AG04450 (cell line): Measurements from ENCODE around the gene MTMR3. TPM values are rescaled to one million over a fixed set of nuclear protein-coding genes. Genes with fewer than 3 reads are reported as not detected.

ENCODE experiments used
- CTCF ChIA-PET: fragments of 300-600, 350-600 bp; formaldehyde crosslinking; extraction: SDS; loops from one replicate; lab custom pipeline; 2022; ENCODE audit warnings: antibody characterized with exemption, inconsistent platforms; lab: Charles Lee
- POLR2A ChIA-PET: fragments of 350-600 bp; formaldehyde crosslinking; extraction: SDS; loops from one replicate; lab custom pipeline; 2021; ENCODE audit warnings: antibody characterized with exemption, inconsistent platforms; lab: Yijun Ruan, JAX
- DNase-seq: peaks from one replicate; pipeline ENCODE4 v3.0.0-alpha.2; 2011; ENCODE audit warnings: low read depth, low spot score
- H3K27ac ChIP-seq: one replicate; pipeline ENCODE4 v1.5.1; 2012; ENCODE audit warnings: low read depth, low read length, control low read depth
- H3K27me3 ChIP-seq: one replicate; pipeline ENCODE4 v1.6.0; 2012; ENCODE audit warnings: low read length; ENCODE audit not compliant: control insufficient read depth, insufficient read depth
- H3K4me3 ChIP-seq: 2 replicates; pipeline ENCODE4 v1.5.1; 2011; ENCODE audit warnings: mild to moderate bottlenecking, low read depth, low read length, control low read depth
- H3K9me3 ChIP-seq: 2 replicates; pipeline ENCODE4 v1.5.1; 2012; ENCODE audit warnings: low read length; ENCODE audit not compliant: control insufficient read depth, insufficient read depth
- CTCF ChIP-seq: IDR thresholded peaks from 2 replicates; pipeline ENCODE4 v1.5.1; 2011; ENCODE audit warnings: low read depth, low read length, control low read depth, inconsistent platforms
- polyA plus RNA-seq: library from polyadenylated mRNA; depleted of rRNA; stranded (reverse); fragments of >200 nt; gene quantifications from 2 replicates; pipeline ENCODE4 v1.2.3, GENCODE V29; 2011; rRNA removed
- small RNA-seq: library from RNA; depleted of rRNA; stranded (forward); fragments of <200 nt; gene quantifications from one replicate; pipeline ENCODE3, GENCODE V24; 2012; ENCODE audit warnings: low read depth; ENCODE audit not compliant: insufficient read length

MTMR3 gene
- polyA plus RNA-seq, 1 experiment = 27.8 TPM

GRCh38 chr22:30074994-30075393 is 192.0 kb downstream of the MTMR3 start:
- Histone ChIP-seq H3K9me3 (peaks cover 4% of the 10 kb centered on the region; the same call in 1 of the 2 replicates), H3K27ac (no peak overlapping the region), H3K27me3 (peaks cover 18% of the 10 kb centered on the region), H3K4me3 (no peak overlapping the region)
- no peak for TF ChIP-seq CTCF
- ChIA-PET CTCF (interaction anchor here (1.4 kb wide), 1 partner anchor 385 kb away, joined by 3 read pairs; no protein-coding TSS in a partner anchor), POLR2A (no interaction called here)
- DNase-seq = no peak

DNA sequence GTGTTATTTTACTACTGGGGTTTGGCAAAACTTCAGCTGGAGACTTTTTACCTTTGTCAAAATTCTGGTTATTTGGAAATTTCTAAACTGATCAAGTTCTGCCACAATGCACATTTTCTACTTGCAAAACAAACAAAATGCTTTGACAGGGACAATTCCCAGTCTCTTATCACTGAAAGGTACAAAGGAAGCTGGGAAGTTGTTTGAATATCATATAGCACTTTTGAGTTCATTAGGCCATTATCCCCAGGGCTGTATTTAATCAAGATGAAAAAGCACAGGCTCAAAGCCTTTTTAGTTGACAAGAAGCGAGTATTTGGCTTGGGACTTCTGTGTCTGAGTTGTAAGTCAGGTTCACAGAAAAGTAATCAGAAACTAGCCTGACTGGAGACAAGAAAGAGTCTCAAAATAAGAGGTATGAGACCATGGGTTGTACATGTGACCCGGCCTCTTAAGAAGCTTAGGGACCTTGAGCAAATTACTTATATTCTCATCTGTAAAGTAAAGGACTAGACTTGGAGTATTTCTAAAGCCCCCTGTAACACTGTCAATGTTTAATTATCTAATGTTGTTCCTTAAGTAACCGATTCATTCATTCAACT is 194.4 kb downstream of the MTMR3 start:
- no peak overlapping the region for H3K4me3 ChIP-seq
- ChIA-PET POLR2A (no interaction called here), CTCF (interaction anchor here (0.6 to 1.2 kb wide), 3 partner anchors 11 to 440 kb away, joined by 3 to 7 read pairs (median 3); no protein-coding TSS in a partner anchor)
- H3K27ac ChIP-seq = no peak overlapping the region
- no peak for DNase-seq
- peaks cover 8% of the 10 kb centered on the region; the same call in 1 of the 2 replicates for H3K9me3 ChIP-seq
- TF ChIP-seq CTCF = no peak
- H3K27me3 ChIP-seq = peaks cover 18% of the 10 kb centered on the region

DNA sequence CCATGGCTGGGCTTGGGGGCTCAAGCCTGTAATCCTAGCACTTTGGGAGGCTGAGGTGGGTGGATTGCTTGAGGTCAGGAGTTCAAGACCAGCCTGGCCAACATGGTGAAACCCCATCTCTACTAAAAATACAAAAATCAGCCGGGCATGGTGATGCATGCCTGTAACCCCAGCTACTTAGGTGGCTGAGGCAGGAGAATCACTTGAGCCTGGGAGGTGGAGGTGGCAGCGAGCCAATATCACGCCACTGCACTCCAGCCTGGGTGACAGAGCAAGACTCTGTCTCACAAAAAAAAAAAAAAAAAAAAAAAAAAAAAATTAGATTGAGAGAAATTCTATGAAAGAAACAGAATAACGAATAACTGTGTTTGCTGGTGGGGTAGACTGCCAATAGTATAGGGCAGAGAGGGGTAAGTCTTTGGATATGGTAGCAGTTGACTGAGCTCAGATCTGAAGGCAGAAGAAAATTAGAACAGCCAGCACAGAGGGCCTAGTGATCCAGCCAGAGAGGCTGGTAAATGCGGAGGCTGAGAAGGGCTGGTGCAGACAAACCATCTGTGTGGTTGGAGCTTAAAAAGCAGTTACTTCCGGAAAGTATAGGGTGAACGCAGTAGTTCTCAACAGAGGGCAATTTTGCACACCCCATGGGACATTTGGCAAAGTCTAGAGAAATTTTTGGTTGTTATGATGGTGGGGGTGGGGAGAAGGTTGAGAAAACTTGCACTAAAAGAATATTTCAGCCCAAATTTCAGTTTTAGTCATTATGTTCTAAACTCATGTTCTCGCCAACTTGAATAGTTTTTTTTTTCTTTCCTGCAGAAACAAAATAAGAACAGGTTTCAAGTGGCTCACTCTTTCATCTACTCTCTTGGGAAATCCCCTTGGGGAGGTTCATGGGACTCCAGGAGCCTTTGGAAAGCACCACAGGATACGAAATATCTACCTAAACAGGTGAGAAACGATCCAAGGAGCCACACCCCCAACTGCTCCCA is 195.6 kb downstream of the MTMR3 start:
- no peak for DNase-seq
- Histone ChIP-seq H3K27ac (no peak overlapping the region), H3K9me3 (peaks cover 8% of the 10 kb centered on the region; the same call in 1 of the 2 replicates), H3K27me3 (peaks cover 18% of the 10 kb centered on the region), H3K4me3 (no peak overlapping the region)
- TF ChIP-seq CTCF = no peak
- CTCF ChIA-PET = interaction anchor here (0.6 to 1.2 kb wide), 2 partner anchors 10 to 309 kb away, joined by 7 to 8 read pairs; no protein-coding TSS in a partner anchor
- POLR2A ChIA-PET = no interaction called here

DNA sequence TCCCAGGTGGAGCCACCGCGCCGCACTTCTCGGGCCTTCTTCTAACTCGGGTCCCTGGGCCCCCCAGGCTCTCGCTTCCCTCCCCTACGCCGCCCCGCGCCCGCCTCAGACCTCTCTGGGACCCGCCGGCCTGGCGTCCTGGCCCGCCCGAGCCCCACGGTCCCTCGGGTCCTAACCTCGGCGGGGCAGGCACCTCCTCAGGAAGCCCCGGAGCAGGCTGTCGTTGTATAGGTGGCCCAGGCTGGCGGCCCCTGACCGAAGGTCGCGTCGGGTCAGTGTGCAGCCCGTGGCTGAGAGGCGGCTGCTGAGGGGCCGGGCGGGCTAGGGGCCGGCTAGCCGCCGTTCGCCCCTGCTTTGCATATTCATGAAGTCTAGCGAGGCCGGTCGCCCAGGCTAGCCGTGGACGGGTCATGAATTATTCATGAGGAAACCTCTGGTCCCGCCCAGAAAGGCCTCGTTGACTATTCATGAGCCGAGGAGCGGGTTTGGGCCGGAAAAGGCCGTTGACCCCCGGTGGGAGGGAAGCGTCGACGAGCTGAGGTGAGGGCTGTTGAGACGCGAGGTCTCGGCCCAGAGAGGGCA is 197.1 kb downstream of the MTMR3 start, which contains the start of gene HORMAD2:
TSS of gene HORMAD2 (plus strand) at position 513 of the 582 bp plus-strand sequence. CDS start 13,489 bp downstream, outside the sequence.
- DNase-seq = no peak
- no peak within 1 kb of the TSS for H3K27ac ChIP-seq
- no peak for TF ChIP-seq CTCF
- no peak within 1 kb of the TSS for H3K4me3 ChIP-seq
- POLR2A ChIA-PET = no interaction called here
- H3K9me3 ChIP-seq = peaks cover 8% of the 10 kb centered on the region; the same call in 1 of the 2 replicates
- peaks cover 18% of the 10 kb centered on the region for H3K27me3 ChIP-seq
- CTCF ChIA-PET = no interaction called here

Small RNAs within 50 kb of the gene (small RNA-seq; reads per million reads assigned to genes)
- gene MIR6818 = not detected
- gene RNU6-331P = not detected

Other genes starting within 250 kb of the MTMR3 start
- gene CABP7, start 163.2 kb upstream of the MTMR3 start, polyA plus RNA-seq = 0.04 TPM in 1 of 2 replicates, not detected in the other
- 16.4 and 24.3 TPM in 2 replicates for gene ZMAT5, start 116.2 kb upstream of the MTMR3 start, polyA plus RNA-seq
- 170 and 197 TPM in 2 replicates for gene UQCR10, start 115.8 kb upstream of the MTMR3 start, polyA plus RNA-seq
- gene ASCC2, start 44.9 kb upstream of the MTMR3 start, polyA plus RNA-seq = 45.9 and 50.4 TPM in 2 replicates
- gene HORMAD2, start 197.3 kb downstream of the MTMR3 start, polyA plus RNA-seq = not detected in 2 replicates